Muscle layer of colon (tissue), 2 donors: Measurements from ENCODE around the gene RANBP10.
"Not testable (repeated sequence)": the region's sequence is repeated elsewhere in the genome, so short reads cannot be mapped to it uniquely, and the experiment has no call there.

ENCODE experiments used
- H3K27ac ChIP-seq: one replicate; pipeline ENCODE4 v1.7.0; 2013; ENCODE audit warnings: low read depth, mild to moderate bottlenecking, low read length, moderate library complexity
- H3K27me3 ChIP-seq, 2 donors: one replicate each; pipeline ENCODE4 v1.7.0; 2013; ENCODE audit warnings: low read length in 2 of 2, mild to moderate bottlenecking in 2 of 2; ENCODE audit not compliant: insufficient read depth in 2 of 2, control insufficient read depth in 1 of 2
- H3K36me3 ChIP-seq: one replicate; pipeline ENCODE4 v1.7.0; 2013; ENCODE audit warnings: mild to moderate bottlenecking, low read length; ENCODE audit not compliant: insufficient read depth
- H3K4me1 ChIP-seq: one replicate; pipeline ENCODE4 v1.7.0; 2013; ENCODE audit warnings: mild to moderate bottlenecking, low read length; ENCODE audit not compliant: insufficient read depth
- H3K4me3 ChIP-seq, 2 donors: one replicate each; pipeline ENCODE4 v1.7.0; 2013; ENCODE audit warnings: low read length in 2 of 2, low read depth in 1 of 2, mild to moderate bottlenecking in 1 of 2, moderate library complexity in 1 of 2
- H3K9ac ChIP-seq: one replicate; pipeline ENCODE4 v1.7.0; 2013; ENCODE audit warnings: low read length
- H3K9me3 ChIP-seq: one replicate; pipeline ENCODE4 v1.7.0; 2013; ENCODE audit warnings: mild to moderate bottlenecking, low read length
- donor health status: abdominal sarcoma.
- donor health status: Adenocarcinoma of cecum.

RANBP10 gene

DNA sequence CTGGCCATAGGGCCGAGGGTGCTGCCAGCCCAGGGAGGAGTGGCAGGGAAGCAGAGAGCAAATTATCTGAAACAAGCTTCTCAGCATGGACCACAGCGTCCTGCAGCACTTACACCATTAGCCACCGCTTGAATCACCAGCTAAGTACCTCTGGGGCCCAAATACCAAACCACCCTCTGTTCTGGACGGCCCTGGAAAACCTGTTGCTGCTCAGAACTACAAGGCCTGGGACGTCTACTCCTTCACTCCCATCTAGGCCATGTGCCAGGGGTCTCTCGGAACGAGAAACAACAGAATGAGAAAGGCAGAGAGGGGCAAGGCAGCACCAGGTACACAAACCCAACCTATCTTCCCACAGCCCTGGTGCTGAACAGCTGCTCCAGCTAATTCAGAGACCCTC lies 47.4 kb downstream of the RANBP10 start:
- H3K9ac ChIP-seq, result no peak overlapping the region
- no peaks in the 10 kb centered on the region for H3K9me3 ChIP-seq
- peaks cover 9% of the 10 kb centered on the region for H3K36me3 ChIP-seq
- no peak overlapping the region for H3K4me3 ChIP-seq
- H3K27ac ChIP-seq, result no peak overlapping the region
- no peaks in the 10 kb centered on the region for H3K27me3 ChIP-seq
- no peaks in the 10 kb centered on the region for H3K4me1 ChIP-seq

GRCh38 chr16:67758006-67758405 lies 48.4 kb downstream of the RANBP10 start:
- Histone ChIP-seq H3K27me3 (no peaks in the 10 kb centered on the region), H3K4me3 (no peak overlapping the region), H3K4me1 (no peaks in the 10 kb centered on the region), H3K27ac (no peak overlapping the region), H3K9ac (no peak overlapping the region), H3K9me3 (no peaks in the 10 kb centered on the region), H3K36me3 (peaks cover 8% of the 10 kb centered on the region)

GRCh38 chr16:67752641-67753040 lies 53.7 kb downstream of the RANBP10 start:
- H3K36me3 ChIP-seq, result no peaks in the 10 kb centered on the region
- no peaks in the 10 kb centered on the region for H3K9me3 ChIP-seq
- H3K9ac ChIP-seq, result no peak overlapping the region
- no peaks in the 10 kb centered on the region for H3K27me3 ChIP-seq
- H3K4me3 ChIP-seq, result no peak overlapping the region
- no peaks in the 10 kb centered on the region for H3K4me1 ChIP-seq
- H3K27ac ChIP-seq, result no peak overlapping the region

- H3K27me3 ChIP-seq, H3K27ac ChIP-seq, H3K4me1 ChIP-seq, H3K9me3 ChIP-seq, H3K36me3 ChIP-seq, H3K9ac ChIP-seq, H3K4me3 ChIP-seq: not testable (repeated sequence)
Observed at GRCh38 chr16:67751331-67751730, 55.0 kb downstream of the RANBP10 start.

DNA sequence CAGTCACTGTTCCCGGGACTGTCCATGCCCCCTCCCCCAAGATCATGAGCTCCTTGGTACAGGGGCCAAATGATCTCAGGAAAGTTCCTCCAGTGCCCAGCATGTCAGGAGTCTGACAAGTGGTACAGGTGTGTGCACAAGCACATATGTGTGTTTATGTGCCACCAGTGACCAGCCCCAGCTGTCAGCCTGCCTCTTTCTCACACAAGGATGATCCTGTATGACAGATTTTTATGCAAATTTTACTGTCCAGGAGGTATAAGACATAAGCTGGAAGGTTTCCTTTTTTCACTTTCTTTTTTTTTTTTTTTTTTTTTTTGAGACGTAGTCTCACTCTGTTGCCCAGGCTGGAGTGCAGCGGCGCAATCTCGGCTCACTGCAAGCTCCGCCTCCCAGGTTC lies 55.9 kb downstream of the RANBP10 start:
- Histone ChIP-seq H3K36me3 (no peaks in the 10 kb centered on the region), H3K9me3 (no peaks in the 10 kb centered on the region)

GRCh38 chr16:67749436-67750078 lies 56.8 kb downstream of the RANBP10 start:
- Histone ChIP-seq H3K27ac (no peak overlapping the region), H3K9ac (no peak overlapping the region), H3K27me3 (no peaks in the 10 kb centered on the region), H3K4me1 (no peaks in the 10 kb centered on the region), H3K9me3 (no peaks in the 10 kb centered on the region), H3K4me3 (no peak overlapping the region), H3K36me3 (no peaks in the 10 kb centered on the region)

More for the DNA sequence above, 55.9 kb downstream of the RANBP10 start:
- no peak overlapping the region for H3K4me3 ChIP-seq
- no peak overlapping the region for H3K27ac ChIP-seq
- no peaks in the 10 kb centered on the region for H3K27me3 ChIP-seq
- no peak overlapping the region for H3K9ac ChIP-seq
- no peaks in the 10 kb centered on the region for H3K4me1 ChIP-seq

GRCh38 chr16:67748834-67749233 lies 57.5 kb downstream of the RANBP10 start:
- H3K4me1 ChIP-seq, result no peaks in the 10 kb centered on the region

DNA sequence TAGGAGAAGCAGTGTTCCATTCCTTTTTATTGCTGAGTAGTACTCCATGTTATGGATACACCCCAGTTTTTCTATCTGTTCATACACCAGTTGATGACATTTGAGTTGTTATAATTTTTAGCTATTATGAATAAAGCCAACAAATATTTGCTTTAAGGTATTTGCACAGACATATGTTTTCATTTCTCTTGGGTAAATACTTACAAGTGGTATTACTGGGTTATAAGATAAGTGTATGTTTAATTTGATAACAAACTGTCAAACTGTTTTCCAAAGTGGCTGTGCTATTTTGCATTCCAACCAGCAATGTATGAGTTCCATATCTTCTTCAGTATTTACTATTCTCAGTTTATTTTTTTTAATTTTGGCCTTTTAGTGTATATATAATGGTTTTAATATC lies 59.5 kb downstream of the RANBP10 start:
- H3K36me3 ChIP-seq, result peaks cover 21% of the 10 kb centered on the region
- H3K9me3 ChIP-seq, result no peaks in the 10 kb centered on the region
- H3K4me1 ChIP-seq, result no peaks in the 10 kb centered on the region
- H3K27ac ChIP-seq, result no peak overlapping the region
- no peak overlapping the region for H3K9ac ChIP-seq
- H3K27me3 ChIP-seq, result no peaks in the 10 kb centered on the region
- no peak overlapping the region for H3K4me3 ChIP-seq

More at GRCh38 chr16:67748834-67749233, 57.5 kb downstream of the RANBP10 start:
- Histone ChIP-seq H3K9ac (no peak overlapping the region), H3K27ac (no peak overlapping the region), H3K27me3 (no peaks in the 10 kb centered on the region), H3K4me3 (no peak overlapping the region), H3K9me3 (no peaks in the 10 kb centered on the region), H3K36me3 (peaks cover 6% of the 10 kb centered on the region)

- no peaks in the 10 kb centered on the region for H3K9me3 ChIP-seq
- H3K4me3 ChIP-seq, result no peak overlapping the region
- peaks cover 24% of the 10 kb centered on the region for H3K36me3 ChIP-seq
- no peaks in the 10 kb centered on the region for H3K27me3 ChIP-seq
- no peak overlapping the region for H3K9ac ChIP-seq
- no peaks in the 10 kb centered on the region for H3K4me1 ChIP-seq
- H3K27ac ChIP-seq, result no peak overlapping the region
Observed at GRCh38 chr16:67741118-67741517, 65.2 kb downstream of the RANBP10 start.

DNA sequence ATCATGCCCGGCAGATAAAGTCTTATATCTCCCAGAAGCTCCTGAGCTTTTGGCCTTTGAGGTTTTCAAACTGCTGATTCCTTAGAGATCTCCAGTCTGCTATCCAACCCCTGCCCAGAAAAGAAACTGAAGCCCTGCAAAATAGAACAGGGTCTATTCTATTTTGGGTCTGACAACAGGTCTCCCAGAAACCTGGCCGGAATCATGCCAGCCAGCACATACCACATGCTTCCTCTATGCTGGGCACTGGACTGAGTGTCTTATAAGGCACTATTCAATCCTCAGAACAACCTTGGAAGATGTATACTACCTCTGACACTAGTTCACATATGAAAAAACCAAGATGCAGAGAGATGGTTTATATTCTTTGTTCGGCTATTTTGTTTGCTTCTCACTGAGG lies 66.0 kb downstream of the RANBP10 start:
- no peak overlapping the region for H3K4me3 ChIP-seq
- no peak overlapping the region for H3K9ac ChIP-seq
- H3K27me3 ChIP-seq, result no peaks in the 10 kb centered on the region
- peaks cover 24% of the 10 kb centered on the region for H3K36me3 ChIP-seq
- no peaks in the 10 kb centered on the region for H3K4me1 ChIP-seq
- H3K9me3 ChIP-seq, result no peaks in the 10 kb centered on the region
- H3K27ac ChIP-seq, result no peak overlapping the region

DNA sequence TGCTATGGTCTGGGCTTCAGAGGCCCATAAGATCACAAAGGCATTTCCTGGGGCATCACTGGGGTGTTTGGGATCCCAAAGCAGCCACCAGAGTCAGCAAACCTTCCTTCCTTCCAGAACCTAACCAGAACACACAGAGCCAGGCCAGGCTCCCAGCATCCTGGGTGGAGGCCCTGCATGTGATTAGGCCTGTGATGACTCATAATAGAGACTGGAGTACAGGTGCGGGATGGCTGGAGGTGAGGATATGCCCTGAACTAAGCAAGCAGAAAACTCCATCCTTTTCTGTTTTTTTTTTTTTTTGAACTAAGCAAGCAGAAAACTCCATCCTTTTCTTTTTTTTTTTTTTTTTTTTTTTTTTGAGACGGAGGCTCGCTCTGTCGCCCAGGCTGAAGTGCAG lies 69.5 kb downstream of the RANBP10 start:
- Histone ChIP-seq H3K4me1 (no peaks in the 10 kb centered on the region), H3K27ac (no peak overlapping the region), H3K9ac (no peak overlapping the region), H3K36me3 (peaks cover 8% of the 10 kb centered on the region), H3K27me3 (no peaks in the 10 kb centered on the region), H3K9me3 (no peaks in the 10 kb centered on the region), H3K4me3 (no peak overlapping the region)

GRCh38 chr16:67734731-67735201 lies 71.6 kb downstream of the RANBP10 start:
- H3K27ac ChIP-seq, result no peak overlapping the region
- H3K36me3 ChIP-seq, result peaks cover 24% of the 10 kb centered on the region

More at GRCh38 chr16:67734731-67735201, 71.6 kb downstream of the RANBP10 start:
- no peaks in the 10 kb centered on the region for H3K27me3 ChIP-seq
- no peak overlapping the region for H3K9ac ChIP-seq
- no peaks in the 10 kb centered on the region for H3K9me3 ChIP-seq
- no peaks in the 10 kb centered on the region for H3K4me1 ChIP-seq
- no peak overlapping the region for H3K4me3 ChIP-seq
